DMS 273 (cell line): ENCODE measurements around the gene CCDC97.
A peak's percentile ranks its signal among the peaks of the same experiment; 100 is the strongest.
"Not testable (repeated sequence)": the region's sequence is repeated elsewhere in the genome, so short reads cannot be mapped to it uniquely, and the experiment has no call there.

ENCODE experiments used
- DNase-seq: peaks from one replicate; lab custom pipeline; 2025; ENCODE audit not compliant: unreplicated experiment; lab: John Stamatoyannopoulos, UW

CCDC97 gene

GRCh38 chr19:41362143-41362847, 52.3 kb downstream of the CCDC97 start:
- no peak for DNase-seq

DNA sequence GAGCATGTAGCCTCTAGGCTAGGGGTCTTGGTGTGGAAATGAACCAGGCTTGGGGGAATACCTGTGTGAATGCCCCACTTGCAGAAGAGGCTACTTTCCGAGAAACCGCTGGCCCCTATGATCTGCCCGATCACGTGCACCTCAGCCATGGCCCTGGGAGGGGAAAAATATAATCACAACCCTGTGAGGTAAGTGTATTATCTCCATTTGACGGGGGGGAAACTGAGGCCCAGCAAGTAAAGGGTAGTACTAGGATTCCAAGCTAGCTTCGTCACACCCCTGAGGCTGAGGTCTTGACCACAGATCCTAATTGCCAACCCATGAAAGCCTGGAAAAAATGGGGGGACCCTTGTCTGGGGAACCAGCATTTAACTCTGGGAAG, 53.4 kb downstream of the CCDC97 start:
- DNase-seq: no peak

GRCh38 chr19:41363753-41364523, 54.0 kb downstream of the CCDC97 start, which contains the start of gene B9D2:
Gene B9D2 (minus strand): TSS chr19:41364149. CDS start chr19:41363519, 630 bp downstream.
- peak; percentile 99 for DNase-seq

DNA sequence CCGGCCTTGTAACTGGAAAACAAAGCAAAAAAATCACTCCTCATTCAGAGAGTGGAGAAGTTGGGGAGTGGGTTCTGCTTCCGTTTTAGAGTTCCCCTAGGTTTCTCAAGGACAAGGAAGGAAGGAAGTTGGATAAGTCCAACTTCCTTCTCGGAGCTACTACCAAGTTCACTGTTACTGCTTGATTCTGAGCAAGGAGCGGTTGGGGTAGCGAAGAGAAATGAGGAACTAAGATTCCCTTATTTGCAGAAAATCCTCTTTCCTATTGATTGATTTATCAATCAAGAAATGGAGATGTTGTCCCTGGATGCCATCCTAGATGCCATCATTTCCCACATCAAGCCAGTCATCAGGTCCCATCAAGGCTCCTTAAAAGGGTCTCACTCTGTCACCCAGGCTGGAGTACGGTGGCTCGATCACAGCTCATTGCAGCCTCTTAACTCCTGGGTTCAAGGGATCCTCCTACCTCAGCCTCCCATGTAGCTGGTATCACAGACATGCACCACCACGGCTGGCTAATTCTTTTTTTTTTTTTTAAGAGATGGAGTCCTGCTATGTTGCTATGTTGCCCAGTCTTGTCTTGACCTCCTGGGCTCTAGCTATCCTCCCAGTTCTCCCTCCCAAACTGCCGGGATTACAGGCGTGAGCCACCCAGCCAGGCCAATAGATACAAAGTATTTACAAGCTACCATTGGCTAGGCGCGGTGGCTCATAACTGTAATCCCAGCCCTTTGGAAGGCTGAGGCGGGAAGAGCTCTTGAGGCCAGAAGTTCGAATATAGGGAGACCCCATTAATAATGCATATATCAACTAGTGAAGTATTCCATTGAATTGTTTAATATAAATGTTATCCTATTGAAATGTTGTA, 54.8 kb downstream of the CCDC97 start:
- DNase-seq: no peak

- DNase-seq: peak; percentile 53
Observed at GRCh38 chr19:41366089-41366488, 56.1 kb downstream of the CCDC97 start.

GRCh38 chr19:41367848-41368301, 57.9 kb downstream of the CCDC97 start:
- no peak for DNase-seq

- no peak for DNase-seq
Observed at GRCh38 chr19:41369769-41370168, 59.8 kb downstream of the CCDC97 start.

DNA sequence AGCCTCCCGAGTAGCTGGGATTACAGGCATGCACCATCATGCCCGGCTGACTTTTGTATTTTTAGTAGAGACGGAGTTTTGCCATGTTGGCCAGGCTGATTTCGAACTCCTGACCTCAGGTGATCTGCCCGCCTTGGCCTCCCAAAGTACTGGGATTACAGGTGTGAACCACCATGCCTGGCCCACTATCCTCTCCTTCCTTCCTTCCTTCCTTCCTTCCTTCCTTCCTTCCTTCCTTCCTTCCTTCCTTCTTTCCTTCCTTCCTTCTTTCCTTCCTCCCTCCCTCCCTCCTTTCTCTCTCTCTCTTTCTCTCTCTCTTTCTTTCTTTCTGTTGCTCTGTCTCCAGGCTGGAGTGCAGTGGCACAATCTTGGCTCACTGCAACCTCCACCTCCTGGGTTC, 61.1 kb downstream of the CCDC97 start:
- not testable (repeated sequence) for DNase-seq

- DNase-seq: no peak
Observed at GRCh38 chr19:41371541-41371940, 61.6 kb downstream of the CCDC97 start.

GRCh38 chr19:41372501-41372900, 62.5 kb downstream of the CCDC97 start:
- no peak for DNase-seq

DNA sequence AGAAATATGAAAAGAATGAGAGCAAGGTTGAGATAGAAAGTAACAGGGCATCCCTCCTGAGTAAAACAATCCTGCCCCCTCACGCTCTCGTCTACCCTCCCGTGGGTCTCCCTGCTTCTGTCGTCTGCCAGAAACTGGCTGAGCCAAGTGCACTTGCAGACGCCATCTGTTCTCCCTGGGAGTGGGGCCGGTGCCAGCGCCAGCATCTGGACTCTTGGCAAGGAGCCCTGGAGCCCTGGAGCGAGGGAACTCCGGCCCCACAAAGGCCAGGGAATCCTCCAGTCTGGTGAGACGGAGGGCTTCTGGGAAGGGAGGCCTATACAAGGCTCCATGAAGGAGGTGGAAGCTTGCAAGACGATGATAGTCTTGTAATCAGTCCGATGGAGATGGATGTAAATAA, 64.0 kb downstream of the CCDC97 start:
- DNase-seq: peak; percentile 98
